ENCODE results near the gene SLC34A3.
"Not testable (repeated sequence)": the region's sequence is repeated elsewhere in the genome, so short reads cannot be mapped to it uniquely, and the experiment has no call there.

Gene SLC34A3

DNA sequence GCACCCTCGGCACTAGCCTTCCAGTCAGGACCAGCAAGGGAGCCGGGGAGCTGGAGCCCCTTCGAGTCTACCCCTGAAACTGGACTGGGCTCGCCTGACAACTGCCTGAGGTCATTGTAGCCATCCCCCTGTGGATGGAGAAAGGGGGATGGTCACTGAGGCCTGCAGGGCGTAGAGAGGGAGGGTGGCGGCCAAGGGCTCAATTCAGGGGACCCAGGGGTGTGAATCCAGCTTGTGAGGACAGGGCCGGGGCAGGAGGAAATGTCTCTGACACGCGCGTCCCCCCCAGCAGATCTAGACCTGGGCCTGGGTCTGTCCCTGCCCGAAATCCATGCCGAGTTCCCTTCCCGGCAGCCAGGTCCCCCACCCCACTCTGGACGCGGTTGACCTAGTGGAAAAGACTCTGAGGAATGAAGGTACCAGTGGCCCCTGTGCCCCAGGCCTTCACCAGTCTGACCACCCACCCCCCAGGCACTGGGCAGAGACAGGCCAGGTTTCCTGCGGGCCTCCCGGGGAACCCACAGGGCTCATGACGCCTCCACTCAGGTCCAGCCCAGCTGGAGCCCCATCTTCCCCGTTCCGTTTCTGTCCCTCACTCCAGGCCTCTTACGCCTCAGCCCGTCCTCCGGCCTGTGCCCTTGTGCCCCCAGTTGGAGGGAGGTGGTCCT is 805 bp downstream of the SLC34A3 start:
- DNase-seq = no peak

DNA sequence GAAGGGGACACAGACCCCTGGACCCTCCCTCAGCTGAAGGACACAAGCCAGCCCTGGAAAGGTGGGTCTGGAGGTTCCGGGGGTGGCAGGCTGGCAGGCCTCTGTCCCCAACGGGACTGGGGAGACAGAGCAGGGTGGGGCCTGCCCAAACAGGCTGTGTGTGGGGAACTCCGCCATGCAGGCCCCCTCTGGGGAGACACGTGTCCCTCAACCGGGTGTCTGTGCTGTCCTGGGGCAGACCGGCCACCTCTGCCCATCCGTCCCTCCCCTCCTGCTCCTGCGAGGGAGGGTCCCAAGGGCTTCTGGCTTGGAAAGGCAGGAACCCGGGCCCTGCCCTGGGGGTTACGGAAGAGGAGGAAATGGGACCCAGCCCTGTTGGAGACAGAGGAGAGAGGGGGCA is 1.4 kb downstream of the SLC34A3 start:
- DNase-seq = no peak

DNA sequence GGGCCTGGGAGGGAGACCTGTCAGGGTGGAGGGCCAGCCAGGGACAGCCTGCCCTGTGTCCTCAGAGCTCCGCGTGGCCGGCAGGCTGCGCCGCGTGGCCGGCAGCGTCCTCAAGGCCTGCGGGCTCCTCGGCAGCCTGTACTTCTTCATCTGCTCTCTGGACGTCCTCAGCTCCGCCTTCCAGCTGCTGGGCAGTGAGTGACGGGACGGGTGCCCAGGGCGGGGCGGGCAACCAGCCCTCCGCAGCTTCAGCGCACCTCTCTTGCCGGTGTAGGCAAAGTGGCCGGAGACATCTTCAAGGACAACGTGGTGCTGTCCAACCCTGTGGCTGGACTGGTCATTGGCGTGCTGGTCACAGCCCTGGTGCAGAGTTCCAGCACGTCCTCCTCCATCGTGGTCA is 1.8 kb downstream of the SLC34A3 start:
- DNase-seq = no peak

DNA sequence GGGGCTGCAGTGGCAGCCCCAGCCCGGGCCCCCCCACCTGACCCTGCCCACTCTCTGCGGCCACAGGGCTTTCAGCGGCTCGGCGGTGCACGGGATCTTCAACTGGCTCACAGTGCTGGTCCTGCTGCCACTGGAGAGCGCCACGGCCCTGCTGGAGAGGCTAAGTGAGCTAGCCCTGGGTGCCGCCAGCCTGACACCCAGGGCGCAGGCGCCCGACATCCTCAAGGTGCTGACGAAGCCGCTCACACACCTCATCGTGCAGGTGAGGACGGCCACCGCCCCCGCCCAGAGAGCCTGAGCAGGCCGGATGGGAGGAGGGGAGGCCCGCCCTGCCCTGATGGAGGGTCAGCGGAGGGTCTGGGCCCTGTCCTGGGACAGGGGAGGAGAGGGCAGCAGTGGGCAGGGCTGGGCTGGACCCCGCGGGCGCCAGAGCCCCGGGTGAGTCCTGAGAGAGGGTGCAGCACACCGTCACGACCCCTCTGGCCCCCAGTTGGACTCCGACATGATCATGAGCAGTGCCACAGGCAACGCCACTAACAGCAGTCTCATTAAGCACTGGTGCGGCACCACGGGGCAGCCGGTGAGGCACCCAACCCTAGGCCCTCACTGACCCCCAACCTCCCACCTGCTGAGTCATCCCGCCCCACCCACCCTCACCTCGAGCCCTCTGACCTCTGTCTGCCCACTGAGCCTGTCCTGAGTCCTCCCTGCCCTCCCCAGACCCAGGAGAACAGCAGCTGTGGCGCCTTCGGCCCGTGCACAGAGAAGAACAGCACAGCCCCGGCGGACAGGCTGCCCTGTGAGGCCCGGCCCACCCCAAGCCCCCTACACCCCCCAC is 2.7 kb downstream of the SLC34A3 start:
- DNase-seq = no peak

DNA sequence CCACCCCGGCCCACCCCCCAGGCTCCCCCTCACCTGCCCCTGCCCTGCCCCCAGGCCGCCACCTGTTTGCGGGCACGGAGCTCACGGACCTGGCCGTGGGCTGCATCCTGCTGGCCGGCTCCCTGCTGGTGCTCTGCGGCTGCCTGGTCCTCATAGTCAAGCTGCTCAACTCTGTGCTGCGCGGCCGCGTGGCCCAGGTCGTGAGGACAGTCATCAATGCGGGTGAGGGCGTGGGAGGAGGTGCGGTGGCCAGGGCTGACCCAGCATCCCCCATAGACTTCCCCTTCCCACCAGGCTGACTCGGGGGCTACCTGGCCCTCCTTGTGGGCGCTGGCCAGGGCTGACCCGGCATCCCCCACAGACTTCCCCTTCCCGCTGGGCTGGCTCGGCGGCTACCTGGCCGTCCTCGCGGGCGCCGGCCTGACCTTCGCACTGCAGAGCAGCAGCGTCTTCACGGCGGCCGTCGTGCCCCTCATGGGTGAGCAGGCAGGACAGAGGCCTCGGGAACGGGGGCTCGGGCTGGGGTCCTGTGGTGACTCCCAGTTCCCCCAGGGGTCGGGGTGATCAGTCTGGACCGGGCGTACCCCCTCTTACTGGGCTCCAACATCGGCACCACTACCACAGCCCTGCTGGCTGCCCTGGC is 3.5 kb downstream of the SLC34A3 start:
- no peak for DNase-seq

DNA sequence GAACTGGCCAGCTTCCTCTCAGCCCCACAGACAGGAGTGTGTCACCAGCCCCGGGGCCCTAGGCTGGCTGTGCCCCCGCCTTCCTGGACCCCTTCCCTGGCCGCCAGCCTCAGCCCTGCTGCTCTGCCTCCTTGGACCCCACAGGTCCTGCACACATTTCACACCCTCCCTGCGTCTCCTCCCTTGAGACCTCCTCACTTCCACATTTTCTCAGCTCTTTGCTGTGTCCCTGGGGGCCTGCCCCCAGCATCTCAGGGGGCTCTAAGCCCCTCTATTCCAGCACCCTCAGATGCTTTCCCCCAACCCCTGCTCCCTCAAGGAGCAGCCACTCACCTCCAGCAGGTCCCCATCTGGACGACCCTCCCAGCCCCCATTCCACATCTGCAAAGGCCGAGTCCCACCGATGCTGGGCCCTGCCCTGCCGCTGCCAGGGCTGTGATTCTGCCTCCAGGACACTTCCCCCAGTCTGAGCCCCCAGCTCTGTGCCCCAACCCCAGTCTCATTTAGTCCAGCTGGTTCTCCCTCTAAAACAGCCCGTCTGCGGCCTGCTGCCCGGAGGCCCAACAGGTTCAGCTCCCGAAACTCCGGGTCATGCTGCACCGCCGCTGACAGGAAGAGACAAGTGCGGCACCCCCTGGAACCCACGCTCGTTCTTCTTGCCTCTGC is 4.2 kb downstream of the SLC34A3 start:
- DNase-seq = no peak

DNA sequence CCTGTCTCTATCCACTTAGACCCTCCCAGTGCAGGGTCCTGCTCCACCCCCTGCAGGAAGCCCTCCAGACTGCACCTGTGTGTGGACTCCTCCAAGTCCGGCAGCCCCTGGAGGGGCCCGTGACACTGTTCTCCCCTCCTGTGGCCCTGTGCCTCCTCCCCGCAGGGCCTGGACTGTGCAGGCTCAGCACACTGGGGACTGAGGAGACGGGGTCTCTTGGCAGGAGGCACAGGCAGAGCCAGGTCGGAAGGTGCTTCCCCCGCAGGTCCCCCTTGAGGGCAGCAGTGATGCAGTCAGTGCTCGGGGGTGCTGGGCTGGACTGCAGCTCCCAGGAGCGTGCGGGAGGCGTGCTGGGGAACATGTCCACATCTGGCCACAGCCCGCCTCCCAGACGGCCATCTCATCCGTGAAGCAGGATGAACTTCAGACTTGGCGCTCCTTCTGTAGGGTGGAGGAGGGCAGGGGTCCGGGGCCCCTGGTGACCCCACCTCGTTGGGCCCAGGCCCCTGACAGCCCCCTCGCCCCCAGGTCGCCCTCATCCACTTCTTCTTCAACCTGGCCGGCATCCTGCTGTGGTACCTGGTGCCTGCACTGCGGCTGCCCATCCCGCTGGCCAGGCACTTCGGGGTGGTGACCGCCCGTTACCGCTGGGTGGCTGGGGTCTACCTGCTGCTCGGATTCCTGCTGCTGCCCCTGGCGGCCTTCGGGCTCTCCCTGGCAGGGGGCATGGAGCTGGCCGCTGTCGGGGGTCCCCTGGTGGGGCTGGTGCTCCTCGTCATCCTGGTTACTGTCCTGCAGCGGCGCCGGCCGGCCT is 4.9 kb downstream of the SLC34A3 start:
- DNase-seq = no peak

DNA sequence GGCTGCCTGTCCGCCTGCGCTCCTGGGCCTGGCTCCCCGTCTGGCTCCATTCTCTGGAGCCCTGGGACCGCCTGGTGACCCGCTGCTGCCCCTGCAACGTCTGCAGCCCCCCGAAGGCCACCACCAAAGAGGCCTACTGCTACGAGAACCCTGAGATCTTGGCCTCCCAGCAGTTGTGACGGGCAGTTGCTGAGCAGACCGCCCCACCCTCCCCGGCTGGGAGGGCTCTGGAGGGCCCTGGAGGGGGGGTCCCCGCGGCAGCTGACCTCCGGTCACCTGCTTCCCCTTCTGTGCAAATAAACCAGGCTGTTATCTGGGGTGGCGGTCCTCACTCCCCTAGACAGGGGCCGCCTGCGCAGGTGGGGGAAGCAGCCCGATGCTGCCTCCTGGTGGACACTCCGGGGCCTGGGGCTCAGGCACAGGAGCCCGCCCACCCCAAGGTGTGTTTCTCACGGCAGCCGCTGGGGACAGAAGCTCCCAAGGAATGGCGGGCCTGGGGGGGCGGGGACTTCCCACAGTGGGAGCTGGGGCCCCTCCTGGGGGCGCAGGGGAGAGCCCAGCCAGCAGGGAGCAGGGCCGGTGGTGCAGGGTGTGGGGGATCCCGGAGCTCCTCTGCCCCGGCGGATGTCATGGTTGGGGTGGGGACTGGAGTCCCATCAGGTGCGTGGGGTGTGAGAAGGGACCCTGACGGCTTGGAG is 5.7 kb downstream of the SLC34A3 start:
- DNase-seq = peak; percentile 46 to 71

DNA sequence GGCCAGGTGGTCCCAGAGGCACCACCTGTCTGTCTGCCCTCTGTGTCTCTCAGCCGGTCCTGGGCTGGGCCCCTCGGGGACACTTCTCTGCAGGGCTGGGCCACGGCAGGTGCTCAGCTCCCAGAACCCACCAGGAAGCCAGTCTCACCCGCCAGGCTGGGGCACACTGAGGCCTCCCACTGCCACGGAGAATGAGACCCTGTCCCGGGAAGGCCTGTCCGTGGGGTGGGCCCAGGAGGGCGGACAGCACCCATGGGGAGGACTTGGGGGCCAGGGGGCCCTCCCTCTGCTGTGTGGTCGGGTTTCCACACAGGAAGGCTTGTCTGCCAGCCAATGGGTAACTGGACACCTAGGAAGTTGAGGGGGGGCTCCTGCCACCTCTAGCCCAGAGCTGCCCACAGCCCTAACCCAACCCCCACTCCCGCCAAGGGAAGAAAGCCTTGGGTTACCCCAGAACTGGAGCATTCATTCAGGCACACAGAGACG is 6.3 kb downstream of the SLC34A3 start:
- DNase-seq = no peak

DNA sequence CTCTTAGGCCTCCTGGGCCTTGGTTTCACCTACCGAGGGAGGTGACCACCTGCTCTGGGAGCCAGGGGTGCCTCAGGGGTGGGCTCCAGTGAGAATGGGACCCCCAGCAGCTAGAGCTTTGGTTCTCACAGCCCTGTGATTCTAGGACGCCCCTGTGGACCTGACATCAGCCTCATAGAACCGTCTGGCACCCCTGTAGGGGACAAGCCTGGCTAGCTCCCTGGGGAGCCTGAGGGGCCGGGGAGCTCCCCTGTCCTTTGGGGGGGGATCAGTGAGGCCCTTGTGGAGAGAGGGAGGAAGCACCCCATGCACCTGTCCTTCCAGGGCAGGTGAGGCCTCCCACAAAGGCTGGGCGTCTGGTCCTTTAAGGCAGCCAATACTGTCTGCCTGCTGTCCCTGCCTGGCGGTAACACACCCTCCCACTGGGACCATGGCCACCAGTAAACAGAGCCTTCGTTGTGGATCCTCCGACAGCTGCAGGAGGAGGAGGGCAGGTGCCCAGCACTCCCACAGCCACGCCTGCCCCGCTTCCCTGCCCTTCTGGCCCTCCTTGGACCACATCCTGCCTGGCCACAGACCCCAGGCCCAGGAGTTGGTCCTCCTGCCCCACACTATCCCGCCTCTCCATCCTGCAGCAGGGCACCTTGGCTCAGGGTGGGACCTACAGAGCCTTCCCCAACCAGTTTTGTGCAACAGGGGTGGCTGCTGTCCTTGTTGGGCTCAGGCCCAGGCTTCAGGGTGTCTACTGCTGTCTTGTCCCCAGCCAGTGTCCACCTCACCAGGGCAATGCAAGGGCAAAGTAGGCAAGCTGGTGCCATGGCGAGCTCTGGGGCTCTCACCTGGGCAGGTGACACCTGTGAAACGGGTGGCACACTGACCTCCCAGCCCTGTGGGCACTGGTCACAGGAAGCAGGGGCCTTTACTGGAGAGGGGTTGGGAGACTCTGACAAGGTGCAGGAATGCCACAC is 7.3 kb downstream of the SLC34A3 start:
- DNase-seq = peak; percentile 50 to 70

DNA sequence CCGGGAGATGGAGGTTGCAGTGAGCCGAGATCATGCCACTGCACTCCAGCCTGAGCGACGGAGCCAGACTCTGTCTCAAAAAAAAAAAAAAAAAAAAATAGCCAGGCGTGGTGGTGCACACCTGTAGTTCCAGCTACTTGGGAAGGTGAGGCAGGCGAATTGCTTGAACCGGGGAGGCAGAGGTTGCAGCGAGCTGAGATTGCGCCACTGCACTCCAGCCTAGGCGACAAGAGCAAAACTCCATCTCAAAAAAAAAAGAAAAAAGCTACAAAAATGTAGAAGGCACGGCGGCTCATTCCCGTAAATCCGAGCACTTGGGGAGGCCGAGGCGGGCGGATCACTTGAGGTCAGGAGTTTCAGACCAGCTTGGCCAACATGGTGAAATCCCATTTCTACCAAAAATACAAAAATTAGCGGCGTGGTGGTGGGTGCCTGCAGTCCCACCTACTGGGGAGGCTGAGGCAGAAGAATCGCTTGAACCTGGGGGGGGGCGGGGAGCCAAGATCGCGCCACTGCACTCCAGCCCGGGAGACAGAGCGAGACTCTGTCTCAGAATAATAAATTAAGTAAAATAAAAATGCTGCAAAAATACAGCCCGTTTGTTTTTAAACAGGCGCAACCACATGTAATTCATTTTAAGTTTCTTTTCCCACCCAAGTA is 9.0 kb downstream of the SLC34A3 start:
- not testable (repeated sequence) for DNase-seq

DNA sequence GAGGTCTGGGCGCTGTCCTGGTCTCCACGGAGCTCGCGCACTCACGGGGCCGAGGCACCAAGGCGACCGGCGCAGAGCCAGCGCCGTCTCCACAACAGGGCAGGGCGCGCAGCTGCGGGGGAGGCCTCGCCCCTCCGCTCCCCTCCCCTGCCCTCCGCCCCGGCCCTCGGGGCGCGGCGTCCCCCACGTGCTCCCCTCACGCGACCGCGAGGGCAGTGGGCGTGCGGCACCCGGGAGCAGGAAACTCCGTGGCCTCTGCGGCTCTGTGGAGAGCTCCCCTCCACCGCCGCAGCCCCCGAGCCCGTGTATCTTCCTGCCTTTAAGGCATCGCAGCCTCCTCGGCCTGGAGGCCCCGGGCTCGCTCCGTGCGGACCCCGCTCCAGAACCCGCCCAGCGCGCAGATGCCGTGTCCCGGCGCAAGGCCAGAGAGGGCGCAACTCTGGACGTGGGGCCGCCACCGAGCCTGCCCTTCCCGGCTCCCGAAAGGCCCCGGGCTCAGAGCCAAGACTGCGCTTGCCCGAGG is 9.7 kb downstream of the SLC34A3 start:
- peak; percentile 54 to 79 for DNase-seq

DNA sequence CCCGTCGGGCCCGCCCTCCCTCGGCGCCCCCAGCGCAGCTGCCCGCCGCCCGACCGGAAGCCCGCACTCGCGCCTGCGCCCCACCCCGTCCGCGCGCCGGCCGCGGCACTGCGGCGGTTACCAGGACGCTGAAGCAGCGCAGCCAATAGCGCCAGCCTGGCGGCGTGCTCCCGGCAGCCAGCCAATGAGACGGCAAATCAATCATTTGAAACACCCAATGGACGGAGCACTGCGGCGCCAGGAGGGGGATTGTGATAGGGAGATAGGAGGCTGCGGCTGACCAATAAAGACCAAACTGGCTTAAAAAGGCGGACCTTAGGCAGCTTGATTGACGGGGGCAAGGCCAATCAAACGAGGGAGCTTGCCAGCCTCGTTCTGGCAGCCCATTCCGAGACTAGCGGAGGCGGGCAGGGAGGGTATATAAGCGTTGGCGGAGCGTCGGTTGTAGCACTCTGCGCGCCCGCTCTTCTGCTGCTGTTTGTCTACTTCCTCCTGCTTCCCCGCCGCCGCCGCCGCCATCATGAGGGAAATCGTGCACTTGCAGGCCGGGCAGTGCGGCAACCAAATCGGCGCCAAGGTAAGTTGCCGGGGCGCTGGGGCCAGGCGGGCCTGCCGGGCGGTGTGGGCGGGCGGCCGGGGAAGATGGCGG is 10.3 kb downstream of the SLC34A3 start, which contains the start of gene TUBB4B:
Gene TUBB4B (plus strand): TSS at position 447 of the 649 bp plus-strand sequence. CDS start 74 bp downstream, at position 521.
- DNase-seq = peak; percentile 99 to 100

DNA sequence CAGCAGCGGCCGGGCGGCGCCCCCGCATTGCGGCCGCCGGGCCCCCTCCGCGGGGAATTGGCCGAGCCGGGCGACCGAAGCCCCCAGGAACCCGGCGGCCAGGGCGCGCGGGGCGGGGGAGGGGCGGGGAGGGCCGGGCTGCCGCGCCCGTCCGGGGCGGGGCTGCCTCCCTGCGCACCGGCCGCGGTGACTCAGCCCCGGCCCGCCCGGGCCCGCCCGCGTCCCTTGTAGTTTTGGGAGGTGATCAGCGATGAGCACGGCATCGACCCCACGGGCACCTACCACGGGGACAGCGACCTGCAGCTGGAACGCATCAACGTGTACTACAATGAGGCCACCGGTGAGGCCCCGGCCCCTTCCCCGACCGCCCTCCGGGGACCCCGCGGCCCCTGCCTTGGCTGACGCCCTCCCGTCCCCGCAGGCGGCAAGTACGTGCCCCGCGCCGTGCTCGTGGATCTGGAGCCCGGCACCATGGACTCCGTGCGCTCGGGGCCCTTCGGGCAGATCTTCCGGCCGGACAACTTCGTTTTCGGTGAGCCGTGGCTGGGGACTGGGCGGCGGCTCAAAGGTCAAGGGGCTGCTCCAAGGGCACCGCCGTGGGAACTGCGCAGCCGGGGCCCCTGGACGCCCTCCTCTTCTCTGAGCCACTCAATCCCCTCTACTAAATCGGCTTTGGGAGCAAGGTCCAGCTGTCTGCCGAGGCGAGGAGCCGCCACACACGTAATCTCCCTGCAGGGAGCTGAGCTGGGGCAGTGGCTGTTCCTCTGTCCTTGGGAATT is 11.0 kb downstream of the SLC34A3 start:
- no peak for DNase-seq

DNA sequence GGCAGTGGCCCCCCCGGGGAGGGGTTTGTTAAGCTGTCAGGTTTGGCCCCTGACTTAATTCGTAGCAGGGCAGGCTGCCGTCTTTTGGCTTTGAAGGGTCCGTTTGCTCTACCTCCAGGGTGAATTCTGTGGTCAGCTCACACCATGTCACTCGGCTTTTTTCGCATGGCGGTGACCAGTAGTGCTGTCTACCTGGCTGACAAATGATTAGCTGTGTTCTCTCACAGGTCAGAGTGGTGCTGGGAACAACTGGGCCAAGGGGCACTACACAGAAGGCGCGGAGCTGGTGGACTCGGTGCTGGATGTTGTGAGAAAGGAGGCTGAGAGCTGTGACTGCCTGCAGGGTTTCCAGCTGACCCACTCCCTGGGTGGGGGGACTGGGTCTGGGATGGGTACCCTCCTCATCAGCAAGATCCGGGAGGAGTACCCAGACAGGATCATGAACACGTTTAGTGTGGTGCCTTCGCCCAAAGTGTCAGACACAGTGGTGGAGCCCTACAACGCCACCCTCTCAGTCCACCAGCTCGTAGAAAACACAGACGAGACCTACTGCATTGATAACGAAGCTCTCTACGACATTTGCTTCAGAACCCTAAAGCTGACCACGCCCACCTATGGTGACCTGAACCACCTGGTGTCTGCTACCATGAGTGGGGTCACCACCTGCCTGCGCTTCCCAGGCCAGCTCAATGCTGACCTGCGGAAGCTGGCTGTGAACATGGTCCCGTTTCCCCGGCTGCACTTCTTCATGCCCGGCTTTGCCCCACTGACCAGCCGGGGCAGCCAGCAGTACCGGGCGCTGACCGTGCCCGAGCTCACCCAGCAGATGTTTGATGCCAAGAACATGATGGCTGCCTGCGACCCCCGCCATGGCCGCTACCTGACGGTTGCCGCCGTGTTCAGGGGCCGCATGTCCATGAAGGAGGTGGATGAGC is 11.8 kb downstream of the SLC34A3 start:
- no peak for DNase-seq

DNA sequence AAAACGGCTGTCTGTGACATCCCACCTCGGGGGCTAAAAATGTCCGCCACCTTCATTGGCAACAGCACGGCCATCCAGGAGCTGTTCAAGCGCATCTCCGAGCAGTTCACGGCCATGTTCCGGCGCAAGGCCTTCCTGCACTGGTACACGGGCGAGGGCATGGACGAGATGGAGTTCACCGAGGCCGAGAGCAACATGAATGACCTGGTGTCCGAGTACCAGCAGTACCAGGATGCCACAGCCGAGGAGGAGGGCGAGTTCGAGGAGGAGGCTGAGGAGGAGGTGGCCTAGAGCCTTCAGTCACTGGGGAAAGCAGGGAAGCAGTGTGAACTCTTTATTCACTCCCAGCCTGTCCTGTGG is 12.5 kb downstream of the SLC34A3 start:
- not testable (repeated sequence) for DNase-seq

Measured in hippocampal formation (tissue), 2 donors.